SU-DHL-6 (cell line): ENCODE measurements around the gene GPRIN3.

Experiments used
- CTCF ChIP-seq: fragments of 200-600 bp; sonication (generic); IDR thresholded peaks from one replicate; pipeline ENCODE4 v1.5.1; 2017; ENCODE audit warnings: antibody characterized with exemption, mild to moderate bottlenecking, low read length, moderate library complexity; ENCODE audit not compliant: insufficient read depth, poor library complexity, severe bottlenecking
- EZH2phosphoT487 ChIP-seq: fragments of 200-600 bp; sonication (generic), shearing (Covaris generic); conservative IDR thresholded peaks from 2 replicates; pipeline ENCODE4 v1.6.1; 2018; ENCODE audit warnings: mild to moderate bottlenecking, antibody characterized with exemption, low read length, moderate library complexity, mixed read lengths

- TF ChIP-seq CTCF: no peak
- no peak for TF ChIP-seq EZH2phosphoT487
Measured at GRCh38 chr4:89300499-89300898, 7.1 kb downstream of the GPRIN3 start.
